Vagina (tissue), 2 donors: Measurements from ENCODE around the gene ZNF124. TPM values are rescaled to one million over a fixed set of nuclear protein-coding genes. Genes with fewer than 3 reads are reported as not detected.
A peak's percentile ranks its signal among the peaks of the same experiment; 100 is the strongest.

ENCODE experiments used
- DNase-seq, 2 donors: peaks; one replicate each; pipeline ENCODE4 v3.0.0-alpha.2; 2017; ENCODE audit errors: extremely low spot score in 2 of 2
- H3K27ac ChIP-seq: fragments of 200-600 bp; sonication (generic); one replicate; pipeline ENCODE4 v1.5.1; 2019
- H3K27me3 ChIP-seq: fragments of 200-600 bp; sonication (generic); one replicate; pipeline ENCODE4 v1.5.1; 2019
- H3K36me3 ChIP-seq, 2 donors: fragments of 200-600 bp; sonication (generic); one replicate each; pipeline ENCODE4 v1.5.1; 2017 to 2019
- H3K4me1 ChIP-seq: fragments of 200-600 bp; sonication (generic); one replicate; pipeline ENCODE4 v1.5.1; 2019
- H3K4me3 ChIP-seq, 2 donors: fragments of 200-600 bp; sonication (generic); 1 replicate in 1 of 2; 2 replicates in 1 of 2; pipeline ENCODE4 v1.5.1; 2016 to 2019
- H3K9me3 ChIP-seq: fragments of 200-600 bp; sonication (generic); one replicate; pipeline ENCODE4 v1.5.1; 2019
- CTCF ChIP-seq, 3 experiments: fragments of 450-650 bp in 2 of 3; fragments of 200-600 bp in 1 of 3; sonication (generic) in 1 of 3; IDR thresholded peaks; one replicate each; pipeline ENCODE4 v1.5.1; 2017 to 2019; ENCODE audit warnings: antibody characterized with exemption in 3 of 3, mild to moderate bottlenecking in 2 of 3, moderate library complexity in 2 of 3
- POLR2A ChIP-seq, 2 donors: fragments of 450-650 bp; IDR thresholded peaks; one replicate each; pipeline ENCODE4 v1.6.1; 2017; ENCODE audit warnings: antibody characterized with exemption in 2 of 2, mild to moderate bottlenecking in 2 of 2, moderate library complexity in 2 of 2
- POLR2AphosphoS5 ChIP-seq, 2 donors: sonication (generic); formaldehyde crosslinking; IDR thresholded peaks; one replicate each; pipeline ENCODE4 v1.9.0; 2017; ENCODE audit warnings: antibody characterized with exemption in 2 of 2, mild to moderate bottlenecking in 2 of 2, low read depth in 1 of 2; ENCODE audit not compliant: insufficient read depth in 1 of 2
- intact Hi-C: fragments of 100-400 bp; cut with DNase I; formaldehyde crosslinking; loops from one replicate; pipeline ENCODE4 v1.15.1; 2023
- total RNA-seq: library from RNA; depleted of rRNA; stranded (reverse); fragments of >200 nt; gene quantifications from one replicate; pipeline ENCODE4 v1.2.3, GENCODE V29; 2016

ZNF124 gene
- total RNA-seq, 1 donor from 2014 or later, result 39.3 TPM

- DNase-seq, result no peak
- TF ChIP-seq CTCF (IDR thresholded peaks at IDR 0.05) (no peak), POLR2AphosphoS5 (IDR thresholded peaks at IDR 0.05; ENCODE audit: insufficient read depth in 1 of 2, low read depth in 1 of 2) (no peak), POLR2A (IDR thresholded peaks at IDR 0.05) (no peak)
- H3K9me3 ChIP-seq, result no peaks in the 10 kb centered on the region
- H3K27me3 ChIP-seq, result no peaks in the 10 kb centered on the region
- no peak overlapping the region for H3K4me3 ChIP-seq
- no peaks in the 10 kb centered on the region for H3K36me3 ChIP-seq
- intact Hi-C loops, result no loop called here
- no peak overlapping the region for H3K27ac ChIP-seq
- H3K4me1 ChIP-seq, result peaks cover 28% of the 10 kb centered on the region
Measured at GRCh38 chr1:247212012-247212411, 40.2 kb upstream of the ZNF124 start.

- TF ChIP-seq CTCF (IDR thresholded peaks at IDR 0.05), result no peak
- TF ChIP-seq POLR2AphosphoS5 (IDR thresholded peaks at IDR 0.05; ENCODE audit: insufficient read depth in 1 of 2, low read depth in 1 of 2), result no peak
- no peak for TF ChIP-seq POLR2A (IDR thresholded peaks at IDR 0.05)
- H3K4me3 ChIP-seq, result no peak overlapping the region
- intact Hi-C loops, result no loop called here
Measured at GRCh38 chr1:247211339-247211738, 39.5 kb upstream of the ZNF124 start.

GRCh38 chr1:247210376-247211117 is 38.7 kb upstream of the ZNF124 start:
- H3K27ac ChIP-seq, result peak overlapping the region; percentile 82
- H3K27me3 ChIP-seq, result no peaks in the 10 kb centered on the region
- peak overlapping the region; percentile 86 to 94 for H3K4me3 ChIP-seq
- intact Hi-C loops, result no loop called here
- peaks cover 28% of the 10 kb centered on the region for H3K4me1 ChIP-seq
- no peaks in the 10 kb centered on the region for H3K9me3 ChIP-seq
- peaks cover 0 to 4% of the 10 kb centered on the region in 2 donors for H3K36me3 ChIP-seq
- TF ChIP-seq CTCF (IDR thresholded peaks at IDR 0.05), result no peak
- TF ChIP-seq POLR2AphosphoS5 (IDR thresholded peaks at IDR 0.05; ENCODE audit: insufficient read depth in 1 of 2, low read depth in 1 of 2), result peak; percentile 86 to 94
- TF ChIP-seq POLR2A (IDR thresholded peaks at IDR 0.05), result peak in 1 of 2 donors; percentile 60
- peak in 1 of 2 donors; percentile 95 for DNase-seq

More at GRCh38 chr1:247211339-247211738, 39.5 kb upstream of the ZNF124 start:
- Histone ChIP-seq H3K9me3 (no peaks in the 10 kb centered on the region), H3K36me3 (no peaks in the 10 kb centered on the region), H3K27me3 (no peaks in the 10 kb centered on the region), H3K27ac (no peak overlapping the region), H3K4me1 (peaks cover 28% of the 10 kb centered on the region)
- no peak for DNase-seq

GRCh38 chr1:247210062-247210375 is 38.2 kb upstream of the ZNF124 start:
- Histone ChIP-seq H3K27me3 (no peaks in the 10 kb centered on the region), H3K4me1 (peaks cover 28% of the 10 kb centered on the region), H3K36me3 (peaks cover 0 to 4% of the 10 kb centered on the region in 2 donors), H3K4me3 (peak overlapping the region; percentile 86 to 94), H3K9me3 (no peaks in the 10 kb centered on the region), H3K27ac (peak overlapping the region; percentile 82)
- TF ChIP-seq POLR2AphosphoS5 (IDR thresholded peaks at IDR 0.05; ENCODE audit: insufficient read depth in 1 of 2, low read depth in 1 of 2) (no peak), POLR2A (IDR thresholded peaks at IDR 0.05) (no peak), CTCF (IDR thresholded peaks at IDR 0.05) (no peak)
- no peak for DNase-seq
- intact Hi-C loops, result no loop called here

GRCh38 chr1:247209396-247209795 is 37.6 kb upstream of the ZNF124 start:
- peaks cover 0 to 4% of the 10 kb centered on the region in 2 donors for H3K36me3 ChIP-seq
- no peaks in the 10 kb centered on the region for H3K27me3 ChIP-seq
- DNase-seq, result no peak
- intact Hi-C loops, result no loop called here
- peaks cover 28% of the 10 kb centered on the region for H3K4me1 ChIP-seq
- peak overlapping the region; percentile 86 to 94 for H3K4me3 ChIP-seq
- no peak overlapping the region for H3K27ac ChIP-seq
- TF ChIP-seq CTCF (IDR thresholded peaks at IDR 0.05) (no peak), POLR2A (IDR thresholded peaks at IDR 0.05) (no peak), POLR2AphosphoS5 (IDR thresholded peaks at IDR 0.05; ENCODE audit: insufficient read depth in 1 of 2, low read depth in 1 of 2) (no peak)
- no peaks in the 10 kb centered on the region for H3K9me3 ChIP-seq
